ENCODE measurements around the gene DSG2. TPM values are rescaled to one million over a fixed set of nuclear protein-coding genes. Genes with fewer than 3 reads are reported as not detected.
"Not testable (repeated sequence)": the region's sequence is repeated elsewhere in the genome, so short reads cannot be mapped to it uniquely, and the experiment has no call there.

Gene DSG2
- total RNA-seq, 2 donors from 2014 or later: 19.1 to 34.0 TPM

DNA sequence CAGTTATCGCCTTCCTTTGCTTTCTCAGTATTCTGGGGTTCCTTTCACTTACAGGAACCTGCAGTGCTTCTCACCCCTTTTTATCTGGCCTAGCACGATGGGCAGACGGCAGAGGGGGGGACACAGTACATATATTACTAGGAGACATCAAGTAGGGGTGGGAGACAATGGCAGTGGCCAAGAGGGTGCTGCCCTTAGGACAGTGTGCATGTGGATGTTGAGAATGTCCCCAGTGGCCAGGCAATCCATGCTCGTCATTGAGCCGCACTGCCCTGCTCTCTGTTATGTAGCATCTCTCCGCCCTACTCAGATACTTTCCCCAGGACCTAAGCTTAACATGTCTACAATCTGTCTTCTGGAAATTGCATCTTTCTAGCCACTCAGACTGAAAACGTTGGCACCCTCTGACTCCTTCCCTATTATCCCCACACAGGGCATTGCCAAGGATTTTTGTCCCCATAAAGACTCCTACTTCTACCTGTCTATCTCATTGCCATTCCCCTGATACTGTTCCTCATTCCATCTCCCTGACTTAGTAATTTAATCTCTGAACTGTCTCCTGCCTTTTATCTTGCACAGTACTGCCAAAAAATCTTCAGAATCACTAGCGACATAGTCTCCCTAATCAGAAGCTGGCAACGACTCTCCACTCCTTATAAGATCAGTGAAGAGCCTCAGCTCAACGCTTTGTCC is 6.6 kb downstream of the DSG2 start:
- peaks cover 25% of the 10 kb centered on the region for H3K4me1 ChIP-seq
- ATAC-seq: no peak
- 63 to 67% methylated on average over 10 of the region's 10 CpGs for WGBS, 2 donors
- intact Hi-C loops (cut with DNase I): no loop called here
- no peaks in the 10 kb centered on the region for H3K27me3 ChIP-seq
- no peaks in the 10 kb centered on the region for H3K36me3 ChIP-seq (replicated peaks in 1 of 2; ENCODE audit: insufficient read depth in 1 of 2, low read depth in 2 of 2)
- TF ChIP-seq CTCF (IDR thresholded peaks at IDR 0.05) (no peak), POLR2A (IDR thresholded peaks at IDR 0.05) (no peak)
- no peak overlapping the region for H3K4me3 ChIP-seq
- DNase-seq: no peak
- no peaks in the 10 kb centered on the region for H3K9me3 ChIP-seq
- H3K27ac ChIP-seq: peak overlapping the region in 2 of 4 donors; percentile 18 to 34

GRCh38 chr18:31505156-31505555 is 7.2 kb downstream of the DSG2 start:
- ATAC-seq: no peak
- 31 to 34% methylated on average over 6 of the region's 6 CpGs for WGBS, 2 donors
- peaks cover 22% of the 10 kb centered on the region for H3K4me1 ChIP-seq
- no peaks in the 10 kb centered on the region for H3K36me3 ChIP-seq (replicated peaks in 1 of 2; ENCODE audit: insufficient read depth in 1 of 2, low read depth in 2 of 2)
- H3K9me3 ChIP-seq: no peaks in the 10 kb centered on the region
- H3K4me3 ChIP-seq: no peak overlapping the region
- H3K27ac ChIP-seq: peak overlapping the region in 2 of 4 donors; percentile 18 to 34
- intact Hi-C loops (cut with DNase I): no loop called here
- H3K27me3 ChIP-seq: no peaks in the 10 kb centered on the region
- no peak for TF ChIP-seq POLR2A (IDR thresholded peaks at IDR 0.05)
- no peak for TF ChIP-seq CTCF (IDR thresholded peaks at IDR 0.05)
- DNase-seq: no peak

DNA sequence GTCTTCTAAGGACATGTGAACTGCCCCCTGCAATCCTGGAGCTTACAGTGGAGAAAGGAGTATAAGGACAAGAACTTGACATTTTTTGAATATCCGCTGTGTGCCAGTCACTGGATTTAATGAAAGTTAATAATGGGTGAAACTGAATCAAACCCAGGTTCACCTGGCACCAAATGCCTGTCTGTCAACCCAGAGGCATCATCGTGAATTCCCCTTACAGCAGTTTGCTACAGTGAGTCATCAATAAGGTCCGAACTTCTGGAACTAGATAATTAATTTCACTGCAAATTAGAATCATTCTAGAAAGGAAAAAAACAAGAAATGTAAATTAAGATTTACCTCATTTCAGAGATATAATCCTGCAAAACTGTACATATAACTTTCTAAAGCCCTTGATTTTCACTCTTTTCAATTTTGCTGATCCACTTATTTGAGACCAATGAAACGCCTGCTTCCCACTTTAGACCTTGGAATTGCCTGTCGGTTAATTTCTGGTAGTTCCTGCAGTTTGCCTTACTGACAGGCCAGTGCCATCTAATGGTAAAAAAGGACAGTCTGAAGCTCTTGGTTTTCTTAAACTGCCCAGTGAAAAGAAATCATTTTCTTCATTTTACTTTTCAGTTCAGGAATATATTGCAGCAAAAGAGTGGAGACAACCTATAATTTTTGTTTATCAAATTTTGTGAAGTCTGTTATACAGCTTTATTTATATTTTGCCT is 8.2 kb downstream of the DSG2 start:
- intact Hi-C loops (cut with DNase I): no loop called here
- Histone ChIP-seq H3K9me3 (no peaks in the 10 kb centered on the region), H3K27ac (no peak overlapping the region), H3K27me3 (no peaks in the 10 kb centered on the region), H3K4me3 (no peak overlapping the region), H3K36me3 (replicated peaks in 1 of 2; ENCODE audit: insufficient read depth in 1 of 2, low read depth in 2 of 2) (no peaks in the 10 kb centered on the region), H3K4me1 (peaks cover 28% of the 10 kb centered on the region)
- TF ChIP-seq POLR2A (IDR thresholded peaks at IDR 0.05) (no peak), CTCF (IDR thresholded peaks at IDR 0.05) (peak in 4 of 7 experiments; percentile 17 to 41 (median 28))
- no peak for ATAC-seq
- WGBS, 2 donors: 63% methylated on average over 5 of the region's 5 CpGs
- DNase-seq: no peak

DNA sequence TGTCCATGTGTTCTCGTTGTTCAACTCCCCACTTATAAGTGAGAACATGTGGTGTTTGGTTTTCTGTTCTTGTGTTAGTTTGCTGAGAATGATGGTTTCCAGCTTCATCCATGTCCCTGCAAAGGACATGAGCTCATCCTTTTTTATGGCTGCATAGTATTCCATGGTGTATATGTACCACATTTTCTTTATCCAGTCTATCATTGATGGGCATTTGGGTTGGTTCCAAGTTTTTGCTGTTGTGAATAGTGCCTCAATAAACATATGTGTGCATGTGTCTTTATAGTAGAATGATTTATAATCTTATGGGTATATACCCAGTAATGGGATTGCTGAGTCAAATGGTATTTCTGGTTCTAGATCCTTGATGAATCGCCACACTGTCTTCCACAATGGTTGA is 9.1 kb downstream of the DSG2 start:
- H3K27me3 ChIP-seq; ATAC-seq; H3K9me3 ChIP-seq; DNase-seq; H3K36me3 ChIP-seq (replicated peaks in 1 of 2; ENCODE audit: insufficient read depth in 1 of 2, low read depth in 2 of 2); H3K27ac ChIP-seq; H3K4me3 ChIP-seq; intact Hi-C loops (cut with DNase I): not testable (repeated sequence)
- 91 to 94% methylated on average over 2 of the region's 2 CpGs for WGBS, 2 donors
- H3K4me1 ChIP-seq: peaks cover 32% of the 10 kb centered on the region

DNA sequence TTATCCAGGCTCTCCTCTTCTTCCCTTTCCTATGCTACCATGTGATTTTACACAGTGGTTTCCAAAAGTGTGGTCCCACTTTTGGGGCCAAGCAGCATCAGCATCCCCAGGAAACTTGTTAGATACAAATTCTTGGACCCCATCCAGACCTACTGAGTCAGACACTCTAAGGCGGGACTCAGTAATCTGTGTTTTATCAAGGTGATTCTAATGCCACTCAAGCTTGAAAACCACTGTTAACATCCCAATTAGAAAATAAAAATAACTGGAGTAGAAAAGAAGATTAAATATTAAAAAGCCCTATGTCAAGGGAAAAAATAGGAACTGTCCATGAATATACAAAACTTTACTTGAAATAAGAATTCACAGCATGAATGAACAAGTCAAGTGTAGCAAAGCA is 10.8 kb downstream of the DSG2 start:
- Histone ChIP-seq H3K27ac (no peak overlapping the region), H3K36me3 (replicated peaks in 1 of 2; ENCODE audit: insufficient read depth in 1 of 2, low read depth in 2 of 2) (no peaks in the 10 kb centered on the region), H3K27me3 (no peaks in the 10 kb centered on the region), H3K4me3 (no peak overlapping the region), H3K9me3 (no peaks in the 10 kb centered on the region), H3K4me1 (peaks cover 39% of the 10 kb centered on the region)
- DNase-seq: no peak
- WGBS, 2 donors: 32 to 35% methylated on average over 1 of the region's 1 CpG
- intact Hi-C loops (cut with DNase I): no loop called here
- no peak for TF ChIP-seq POLR2A (IDR thresholded peaks at IDR 0.05)
- TF ChIP-seq CTCF (IDR thresholded peaks at IDR 0.05): no peak
- no peak for ATAC-seq
